Measurements from ENCODE around the gene PCGF1.
A peak's percentile ranks its signal among the peaks of the same experiment; 100 is the strongest.
"Not testable (repeated sequence)": the region's sequence is repeated elsewhere in the genome, so short reads cannot be mapped to it uniquely, and the experiment has no call there.

Gene PCGF1

DNA sequence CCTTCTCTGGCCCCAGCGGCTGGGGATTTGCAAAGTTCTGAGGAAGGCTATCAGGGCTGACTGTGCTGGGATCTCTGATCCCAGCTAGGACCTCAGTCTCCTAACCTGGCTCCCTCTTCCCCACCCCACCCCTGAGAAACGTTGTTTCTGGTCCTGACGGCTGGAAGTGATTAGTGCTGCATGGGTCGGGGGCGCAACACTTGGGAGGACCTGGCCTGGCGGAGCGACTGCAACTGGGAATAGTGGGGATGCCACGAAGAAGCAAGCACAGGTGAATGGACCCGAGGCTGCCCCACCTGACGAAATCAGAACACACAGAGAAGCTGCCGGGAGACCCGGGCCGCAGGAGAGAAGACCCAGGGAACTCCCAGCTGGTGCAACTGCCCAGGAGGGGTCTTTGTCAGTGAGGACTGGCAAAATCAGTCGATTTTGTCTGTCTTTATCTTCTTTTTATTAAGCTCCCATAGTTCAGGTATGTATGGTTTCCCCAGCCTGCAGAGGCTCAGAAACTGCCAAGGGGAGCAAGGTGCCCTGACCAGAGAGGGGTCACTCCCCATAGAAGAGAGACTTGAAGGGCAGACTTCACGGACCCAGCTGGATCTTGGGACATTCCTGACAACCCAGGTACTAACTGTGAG, 7.4 kb downstream of the PCGF1 start:
- ATAC-seq = no peak
- peaks cover 10% of the 10 kb centered on the region for H3K36me3 Mint-ChIP-seq
- peaks cover 62% of the 10 kb centered on the region for H3K4me1 Mint-ChIP-seq
- H3K4me3 Mint-ChIP-seq = no peak overlapping the region
- H3K27ac Mint-ChIP-seq = no peak overlapping the region
- H3K9me3 Mint-ChIP-seq = no peaks in the 10 kb centered on the region
- H3K27me3 Mint-ChIP-seq = peaks cover 62% of the 10 kb centered on the region

GRCh38 chr2:74499267-74499939, 8.1 kb downstream of the PCGF1 start, which contains the start of gene LBX2:
Gene LBX2 (minus strand): TSS chr2:74499603. CDS start chr2:74499537, 66 bp downstream.
- Mint-ChIP-seq H3K4me1 (peaks cover 56% of the 10 kb centered on the region), H3K27ac (peak within 1 kb of the TSS; percentile 2), H3K4me3 (peak within 1 kb of the TSS; percentile 74), H3K36me3 (peaks cover 4% of the 10 kb centered on the region), H3K9me3 (no peaks in the 10 kb centered on the region), H3K27me3 (peaks cover 56% of the 10 kb centered on the region)
- no peak for ATAC-seq

DNA sequence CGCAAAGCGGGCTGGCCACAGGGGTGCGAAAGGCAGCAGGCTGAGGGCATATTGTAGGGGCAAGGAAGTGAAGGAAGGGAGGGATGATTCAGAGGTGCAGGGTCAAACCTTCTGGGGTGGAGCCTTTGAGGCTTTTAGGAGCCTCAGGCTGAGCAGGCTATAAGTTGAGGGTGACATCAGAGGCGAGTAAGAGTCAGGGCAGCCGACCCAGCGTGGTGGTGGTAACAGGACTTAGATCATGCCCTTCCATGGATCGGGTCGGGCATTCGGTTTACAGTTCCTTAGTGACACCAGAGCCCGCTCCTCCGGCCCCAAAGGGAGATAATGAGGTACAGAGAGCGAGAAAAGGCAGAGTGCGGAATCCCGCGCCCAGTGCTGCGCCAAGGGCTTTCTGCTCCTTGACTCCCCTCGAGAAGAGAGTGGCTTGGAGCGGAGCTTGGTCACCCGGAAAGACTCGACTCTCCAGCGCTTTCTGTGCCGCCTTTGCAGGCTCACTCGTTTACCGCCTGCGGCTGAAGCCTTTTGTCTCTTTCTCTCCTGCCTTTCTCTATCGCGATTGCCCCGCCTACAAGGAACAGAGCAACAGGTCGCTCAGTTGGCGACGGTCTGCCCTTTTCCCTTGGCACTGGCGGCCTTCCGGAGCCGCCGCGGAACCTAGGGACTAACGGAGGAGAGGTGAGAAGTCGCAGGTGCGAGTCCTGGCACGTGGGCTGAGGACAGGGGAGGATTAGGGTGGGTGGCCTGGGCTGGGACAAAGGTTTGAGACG, 8.8 kb downstream of the PCGF1 start:
- Mint-ChIP-seq H3K27me3 (peaks cover 50% of the 10 kb centered on the region), H3K36me3 (peaks cover 8% of the 10 kb centered on the region), H3K4me1 (peaks cover 49% of the 10 kb centered on the region), H3K9me3 (no peaks in the 10 kb centered on the region), H3K4me3 (peak overlapping the region; percentile 74), H3K27ac (peak overlapping the region; percentile 2)
- peak; percentile 41 for ATAC-seq

DNA sequence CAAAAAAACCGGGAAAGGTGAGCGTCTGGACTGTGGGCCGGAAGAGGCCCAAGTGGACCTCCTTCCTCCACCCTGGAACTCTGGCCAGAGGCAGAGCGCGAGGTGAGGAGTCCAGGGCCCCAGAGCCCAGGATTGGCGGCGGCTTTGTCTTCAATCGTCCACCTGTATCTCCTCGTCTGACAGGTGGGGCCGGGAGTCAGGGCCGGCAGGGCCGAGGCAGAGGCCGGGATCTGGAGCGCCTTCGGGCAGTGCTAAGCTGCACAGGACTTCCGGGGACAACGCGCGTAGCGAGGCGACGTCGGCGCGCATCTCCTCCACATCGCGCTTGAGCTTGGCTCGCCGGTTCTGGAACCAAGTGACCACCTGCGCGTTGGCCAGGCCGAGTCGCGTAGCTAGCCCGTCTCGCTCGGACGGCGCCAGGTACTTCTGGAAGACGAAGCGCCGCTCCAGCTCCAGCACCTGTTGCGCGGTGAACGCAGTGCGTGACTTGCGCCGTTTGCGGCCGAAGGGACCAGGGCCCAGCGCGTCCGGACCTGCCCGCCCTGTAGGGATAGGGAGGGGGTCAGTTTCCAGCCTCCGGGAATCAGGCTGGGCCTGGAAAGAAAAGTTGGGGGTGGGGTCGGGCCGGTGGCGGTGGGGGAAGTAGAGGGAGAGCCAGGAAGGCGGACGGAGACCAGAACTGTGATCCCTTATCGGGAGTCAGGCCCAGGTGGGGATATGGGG, 9.6 kb downstream of the PCGF1 start:
- ATAC-seq = peak; percentile 37
- no peaks in the 10 kb centered on the region for H3K9me3 Mint-ChIP-seq
- peaks cover 44% of the 10 kb centered on the region for H3K4me1 Mint-ChIP-seq
- H3K36me3 Mint-ChIP-seq = peaks cover 15% of the 10 kb centered on the region
- peak overlapping the region; percentile 2 for H3K27ac Mint-ChIP-seq
- H3K4me3 Mint-ChIP-seq = peak overlapping the region; percentile 74
- peaks cover 50% of the 10 kb centered on the region for H3K27me3 Mint-ChIP-seq

DNA sequence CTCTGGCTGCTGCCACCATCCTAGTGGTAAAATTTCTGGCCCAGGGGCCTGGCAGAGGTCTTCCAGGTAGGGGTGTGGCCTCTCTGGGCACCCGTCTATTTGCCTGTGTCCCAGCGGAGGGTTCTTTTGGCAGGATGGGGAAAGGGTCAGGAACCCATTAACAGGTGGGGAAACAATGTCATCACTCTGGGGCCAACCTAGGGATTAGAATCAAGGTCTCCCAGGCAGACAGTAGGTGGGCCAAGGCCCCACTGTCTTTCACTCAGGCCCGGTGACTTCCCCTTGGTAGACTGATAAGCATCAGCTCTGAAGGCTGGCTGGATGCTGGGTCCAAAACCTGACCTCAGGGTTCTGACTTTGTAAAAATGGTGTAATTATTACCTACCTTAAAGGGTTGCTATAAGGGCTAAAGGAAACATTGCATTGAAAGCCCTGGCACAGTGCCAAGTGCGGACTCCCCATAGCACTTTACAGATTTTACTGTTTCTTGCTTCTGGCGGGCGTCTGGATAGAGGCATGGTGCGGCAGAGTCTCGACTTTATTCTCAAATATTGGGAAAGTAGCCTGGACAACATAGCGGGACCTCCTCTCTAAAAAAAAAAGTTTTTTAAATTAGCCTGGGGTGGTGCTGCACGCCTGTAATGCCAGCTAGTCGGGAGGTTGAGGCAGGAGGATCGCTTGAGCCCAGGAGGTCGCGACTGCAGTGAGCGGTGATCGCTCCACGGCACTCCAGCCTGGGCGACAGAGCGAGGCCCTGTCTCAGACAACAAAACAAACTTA, 10.3 kb downstream of the PCGF1 start:
- peak overlapping the region; percentile 74 for H3K4me3 Mint-ChIP-seq
- no peak for ATAC-seq
- H3K27me3 Mint-ChIP-seq = peaks cover 48% of the 10 kb centered on the region
- no peaks in the 10 kb centered on the region for H3K9me3 Mint-ChIP-seq
- peaks cover 37% of the 10 kb centered on the region for H3K4me1 Mint-ChIP-seq
- peak overlapping the region; percentile 2 for H3K27ac Mint-ChIP-seq
- H3K36me3 Mint-ChIP-seq = peaks cover 23% of the 10 kb centered on the region

- Mint-ChIP-seq H3K27ac (no peak overlapping the region), H3K27me3 (peaks cover 32% of the 10 kb centered on the region)
Observed at GRCh38 chr2:74495440-74495839, 12.1 kb downstream of the PCGF1 start.

DNA sequence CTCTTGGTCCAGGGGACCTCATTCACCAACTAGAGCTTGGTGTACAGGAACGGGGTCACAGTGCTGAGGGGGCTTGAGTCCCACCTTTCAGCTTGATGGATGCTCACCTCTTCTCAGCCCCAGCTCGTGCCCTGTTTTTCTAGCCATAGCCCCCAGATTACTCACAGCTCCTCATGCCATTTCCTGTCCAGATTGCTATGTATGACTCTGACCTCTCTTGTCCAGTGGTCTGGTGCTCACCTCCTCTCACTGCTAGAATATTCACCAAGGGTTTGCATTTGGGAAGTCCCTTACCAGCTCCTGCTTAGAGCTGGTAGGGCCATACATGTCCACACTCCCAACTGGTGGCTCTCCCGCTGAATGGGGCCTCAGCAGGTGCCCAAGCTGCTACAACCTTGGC, 13.9 kb downstream of the PCGF1 start:
- Mint-ChIP-seq H3K27me3 (peaks cover 13% of the 10 kb centered on the region), H3K9me3 (no peaks in the 10 kb centered on the region), H3K36me3 (peaks cover 53% of the 10 kb centered on the region), H3K4me3 (no peak overlapping the region), H3K4me1 (peaks cover 12% of the 10 kb centered on the region), H3K27ac (no peak overlapping the region)
- ATAC-seq = no peak

More at GRCh38 chr2:74495440-74495839, 12.1 kb downstream of the PCGF1 start:
- peaks cover 28% of the 10 kb centered on the region for H3K4me1 Mint-ChIP-seq
- H3K9me3 Mint-ChIP-seq = no peaks in the 10 kb centered on the region
- peaks cover 39% of the 10 kb centered on the region for H3K36me3 Mint-ChIP-seq
- ATAC-seq = no peak
- no peak overlapping the region for H3K4me3 Mint-ChIP-seq

- no peak overlapping the region for H3K27ac Mint-ChIP-seq
- no peak overlapping the region for H3K4me3 Mint-ChIP-seq
- H3K4me1 Mint-ChIP-seq = no peaks in the 10 kb centered on the region
- no peak for ATAC-seq
- no peaks in the 10 kb centered on the region for H3K27me3 Mint-ChIP-seq
- peaks cover 55% of the 10 kb centered on the region for H3K36me3 Mint-ChIP-seq
- H3K9me3 Mint-ChIP-seq = no peaks in the 10 kb centered on the region
Observed at GRCh38 chr2:74491648-74492544, 15.6 kb downstream of the PCGF1 start.

DNA sequence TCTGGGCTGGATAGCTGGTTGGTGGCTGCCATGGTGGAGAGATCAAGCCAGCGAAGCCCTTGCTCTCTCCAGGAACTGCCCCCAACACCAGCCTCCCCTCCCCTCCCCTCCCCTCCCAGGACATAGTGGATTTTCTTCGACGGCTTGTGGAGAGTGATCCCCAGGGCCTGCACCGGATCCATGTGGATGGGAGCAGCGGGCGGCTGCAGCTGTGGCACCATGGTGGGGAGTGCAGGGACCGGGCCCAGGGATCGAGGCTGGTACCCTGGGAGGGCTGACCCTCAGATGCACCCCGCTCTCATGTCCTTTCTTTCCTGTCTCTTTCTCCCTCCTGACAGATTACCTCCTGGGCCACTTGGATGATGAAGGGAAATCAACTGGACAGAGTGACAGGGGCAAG, 17.6 kb downstream of the PCGF1 start:
- H3K27ac Mint-ChIP-seq = no peak overlapping the region
- no peaks in the 10 kb centered on the region for H3K27me3 Mint-ChIP-seq
- ATAC-seq = no peak
- no peaks in the 10 kb centered on the region for H3K4me1 Mint-ChIP-seq
- H3K4me3 Mint-ChIP-seq = no peak overlapping the region
- peaks cover 65% of the 10 kb centered on the region for H3K36me3 Mint-ChIP-seq
- H3K9me3 Mint-ChIP-seq = no peaks in the 10 kb centered on the region

DNA sequence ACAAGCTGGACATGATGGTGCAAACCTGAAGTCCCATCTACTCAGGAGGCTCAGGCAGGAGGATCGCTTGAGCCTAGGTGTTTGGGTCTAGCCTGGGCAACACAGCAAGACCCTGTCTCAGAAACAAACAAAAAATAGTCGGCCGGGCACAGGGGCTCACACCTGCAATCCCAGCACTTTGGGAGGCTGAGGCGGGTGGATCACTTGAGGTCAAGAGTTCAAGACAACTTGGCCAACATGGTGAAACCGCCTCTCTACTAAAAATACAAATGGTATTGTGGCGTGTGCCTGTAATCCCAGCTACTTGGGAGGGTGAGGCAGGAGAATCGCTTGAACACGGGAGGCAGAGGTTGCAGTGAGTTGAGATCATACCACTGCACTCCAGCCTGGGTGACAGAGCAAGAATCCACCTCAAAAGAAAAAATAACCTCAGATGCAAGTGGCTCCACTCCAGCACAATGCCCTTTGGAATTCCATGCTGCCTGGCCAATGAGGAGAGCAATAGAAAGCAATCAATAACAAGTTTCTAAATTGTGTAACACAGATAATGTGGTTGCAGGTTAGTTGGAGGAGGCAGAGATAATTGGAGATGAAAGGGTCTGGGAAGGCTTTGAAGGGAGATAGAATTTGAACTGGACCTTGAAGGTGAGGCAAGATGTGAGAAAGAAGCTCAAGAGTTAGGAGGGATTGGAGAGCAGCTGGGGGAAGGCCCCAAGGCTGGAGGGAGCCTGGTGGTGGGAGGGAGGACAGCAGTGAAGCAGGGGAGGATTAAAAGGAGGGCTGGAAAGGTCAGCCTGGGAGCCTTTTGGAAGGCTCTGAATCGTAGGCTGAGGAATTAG, 18.6 kb downstream of the PCGF1 start:
- Mint-ChIP-seq H3K36me3 (peaks cover 59% of the 10 kb centered on the region), H3K4me1 (peaks cover under 1% of the 10 kb centered on the region), H3K9me3 (no peaks in the 10 kb centered on the region), H3K27ac (no peak overlapping the region), H3K4me3 (no peak overlapping the region), H3K27me3 (no peaks in the 10 kb centered on the region)
- ATAC-seq = no peak

DNA sequence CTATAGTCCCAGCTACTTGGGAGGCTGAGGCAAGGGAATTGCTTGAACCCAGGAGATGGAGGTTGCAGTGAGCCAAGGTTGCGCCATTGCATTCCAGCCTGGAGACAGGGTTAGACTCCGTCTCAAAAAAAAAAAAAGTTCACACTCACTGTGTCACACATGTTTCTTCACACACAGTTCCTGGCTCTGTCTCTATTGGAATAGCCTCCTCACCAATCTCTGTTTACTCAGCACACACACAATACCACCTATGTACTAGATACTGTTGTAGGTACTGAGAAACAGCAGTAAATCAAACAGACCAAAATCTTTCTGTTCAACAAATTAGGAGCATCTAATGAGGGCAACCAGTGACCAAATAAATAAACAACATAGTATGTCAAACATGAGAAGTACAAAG, 21.4 kb downstream of the PCGF1 start:
- peaks cover 19% of the 10 kb centered on the region for H3K4me1 Mint-ChIP-seq
- H3K27me3 Mint-ChIP-seq = no peaks in the 10 kb centered on the region
- no peak overlapping the region for H3K4me3 Mint-ChIP-seq
- ATAC-seq = no peak
- H3K9me3 Mint-ChIP-seq = no peaks in the 10 kb centered on the region
- H3K27ac Mint-ChIP-seq = no peak overlapping the region
- peaks cover 35% of the 10 kb centered on the region for H3K36me3 Mint-ChIP-seq

DNA sequence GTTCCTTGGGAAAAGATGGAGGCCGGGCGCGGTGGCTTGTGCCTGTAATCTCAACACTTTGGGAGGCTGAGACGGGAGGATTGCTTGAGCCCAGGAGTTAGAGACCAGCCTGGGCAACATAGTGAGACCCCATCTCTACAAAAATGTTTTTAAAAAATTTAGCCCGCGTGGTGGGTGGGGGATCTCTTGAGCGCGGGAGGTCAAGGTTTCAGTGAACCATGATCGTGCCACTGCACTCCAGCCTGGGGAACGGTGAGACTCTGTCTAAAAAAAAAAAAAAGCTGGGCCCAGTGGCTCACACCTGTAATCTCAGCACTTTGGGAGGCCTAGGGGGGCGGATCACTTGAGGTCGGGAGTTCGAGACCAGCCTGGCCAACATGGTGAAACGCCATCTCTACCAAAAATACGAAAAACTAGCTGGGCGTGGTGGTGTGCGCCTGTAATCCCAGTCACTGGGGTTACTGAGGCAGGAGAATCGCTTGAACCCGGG, 23.8 kb downstream of the PCGF1 start:
- H3K27me3 Mint-ChIP-seq, H3K9me3 Mint-ChIP-seq, ATAC-seq: not testable (repeated sequence)
- H3K27ac Mint-ChIP-seq = peak overlapping the region; percentile 97
- peak overlapping the region; percentile 100 for H3K4me3 Mint-ChIP-seq
- peaks cover 32% of the 10 kb centered on the region for H3K36me3 Mint-ChIP-seq
- H3K4me1 Mint-ChIP-seq = peaks cover 35% of the 10 kb centered on the region

Measured in stimulated activated memory B cell treated with anti-CD40 and anti-IgM and Interleukin-4, amounts not matched to agents 10 μg/mL and 1 μg/mL and 100 μg/mL, for 72 hours (primary cell).